HEK293T (cell line): ENCODE data around the gene RYR3.

Source experiments
- ARNT ChIP-seq: fragments of 450-650 bp; IDR thresholded peaks from 2 replicates; pipeline ENCODE4 v1.6.1; 2017; ENCODE audit warnings: mild to moderate bottlenecking
- ELF4 ChIP-seq: fragments of 450-650 bp; IDR thresholded peaks from 2 replicates; pipeline ENCODE4 v1.6.1; 2017; ENCODE audit warnings: antibody characterized with exemption
- FOXM1 ChIP-seq: fragments of 450-650 bp; IDR thresholded peaks from 2 replicates; pipeline ENCODE4 v1.6.1; 2017; ENCODE audit warnings: mild to moderate bottlenecking, borderline replicate concordance
- SP1 ChIP-seq: fragments of 450-650 bp; IDR thresholded peaks from 2 replicates; pipeline ENCODE4 v1.6.1; 2017
- SUZ12 ChIP-seq: fragments of 450-650 bp; IDR thresholded peaks from 2 replicates; pipeline ENCODE4 v1.6.1; 2016; ENCODE audit warnings: mild to moderate bottlenecking
- TARDBP ChIP-seq: fragments of 450-650 bp; IDR thresholded peaks from 2 replicates; pipeline ENCODE4 v1.6.1; 2016

DNA sequence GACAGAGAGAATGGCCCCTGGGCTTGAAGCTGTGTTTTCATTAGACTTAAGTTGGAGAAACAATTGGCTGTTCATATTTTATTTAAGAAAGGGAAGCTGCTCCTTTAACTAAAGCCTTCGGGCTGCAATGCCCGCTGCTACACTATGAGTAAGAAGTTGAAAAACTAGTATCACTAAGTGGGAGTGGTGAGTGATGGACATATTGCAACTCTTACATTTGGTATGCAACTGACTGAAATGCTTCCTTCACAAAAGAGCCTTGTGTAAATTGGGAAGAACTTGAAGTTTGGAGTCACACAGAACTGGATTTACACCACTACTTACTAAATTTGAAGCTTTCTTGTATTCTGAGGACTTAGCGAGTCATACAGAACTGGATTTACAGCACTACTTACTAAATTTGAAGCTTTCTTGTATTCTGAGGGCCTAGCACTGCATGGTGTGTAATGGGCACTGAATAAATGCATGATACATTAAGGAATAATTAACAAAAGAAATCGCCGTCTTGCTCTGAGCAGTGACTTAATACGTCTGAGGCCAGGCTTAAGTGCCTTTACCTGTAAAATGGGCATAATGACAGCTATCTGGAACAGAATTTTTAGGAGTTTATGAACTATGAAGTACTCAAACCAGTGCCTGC is 149.5 kb downstream of the RYR3 start:
- TF ChIP-seq SUZ12 (no peak), ELF4 (no peak), TARDBP (no peak), SP1 (no peak), FOXM1 (no peak), ARNT (no peak)
